ENCODE data around the gene PRDX6. TPM values are rescaled to one million over a fixed set of nuclear protein-coding genes. Genes with fewer than 3 reads are reported as not detected.
A peak's percentile ranks its signal among the peaks of the same experiment; 100 is the strongest.
"Not testable (repeated sequence)": the region's sequence is repeated elsewhere in the genome, so short reads cannot be mapped to it uniquely, and the experiment has no call there.

The PRDX6 gene
- total RNA-seq, 1 donor from 2014 or later = 146 TPM

DNA sequence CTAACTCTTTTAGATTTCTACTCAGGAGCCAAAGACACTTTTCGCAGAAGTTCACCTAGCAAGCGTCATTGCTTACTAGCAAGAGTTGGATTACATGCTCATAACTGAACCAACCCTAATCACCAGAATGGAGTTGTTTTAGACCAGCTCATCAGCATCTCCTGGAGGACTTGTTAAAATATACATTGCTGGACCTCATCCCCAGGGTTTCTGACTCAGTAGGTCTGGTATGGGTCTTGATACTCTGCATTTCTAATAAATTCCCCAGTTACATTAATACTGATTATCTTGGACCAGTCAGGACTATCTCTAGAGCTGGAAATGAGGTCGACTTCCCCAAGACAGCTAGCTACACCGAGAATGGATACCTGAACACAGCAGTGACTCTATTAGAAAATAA, 9.7 kb upstream of the PRDX6 start:
- no peak for DNase-seq (ENCODE audit: low spot score)

DNA sequence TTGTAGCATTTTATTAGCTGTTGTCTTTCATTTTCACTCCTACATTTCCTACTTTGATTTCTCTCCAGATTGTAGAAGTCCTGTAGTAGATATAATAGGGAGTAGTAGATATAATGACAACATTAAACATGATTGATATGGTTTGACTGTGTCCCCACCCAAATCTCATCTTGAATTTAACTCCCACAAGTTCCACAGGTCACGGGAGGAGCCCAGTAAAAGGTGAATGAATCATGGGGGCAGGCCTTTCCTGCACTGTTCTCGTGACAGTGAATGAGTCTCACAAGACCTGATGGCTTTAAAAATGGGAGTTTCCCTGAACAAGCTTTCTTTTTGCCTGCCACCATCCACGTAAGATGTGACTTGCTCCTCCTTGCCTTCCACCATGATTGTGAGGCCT, 7.5 kb upstream of the PRDX6 start:
- no peak for DNase-seq (ENCODE audit: low spot score)

DNA sequence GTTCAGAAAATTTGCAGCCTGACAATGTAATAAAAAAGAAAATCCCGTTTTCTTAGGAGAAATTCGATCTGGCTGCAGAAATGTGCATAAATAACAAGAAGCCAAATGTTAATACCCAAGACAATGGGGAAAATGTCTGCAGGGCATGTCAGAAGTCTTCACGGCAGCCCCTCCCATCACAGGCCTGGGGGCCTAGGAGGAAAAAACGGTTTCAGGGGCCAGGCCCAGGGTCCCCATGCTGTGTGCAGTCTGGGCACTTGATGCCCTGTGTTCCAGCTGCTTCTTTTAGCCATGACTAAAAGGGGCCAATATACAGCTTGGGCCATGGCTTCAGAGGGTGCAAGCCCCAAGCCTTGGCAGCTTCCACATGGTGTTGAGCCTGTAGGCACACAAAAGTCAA, 6.5 kb upstream of the PRDX6 start:
- no peak for DNase-seq (ENCODE audit: low spot score)

DNA sequence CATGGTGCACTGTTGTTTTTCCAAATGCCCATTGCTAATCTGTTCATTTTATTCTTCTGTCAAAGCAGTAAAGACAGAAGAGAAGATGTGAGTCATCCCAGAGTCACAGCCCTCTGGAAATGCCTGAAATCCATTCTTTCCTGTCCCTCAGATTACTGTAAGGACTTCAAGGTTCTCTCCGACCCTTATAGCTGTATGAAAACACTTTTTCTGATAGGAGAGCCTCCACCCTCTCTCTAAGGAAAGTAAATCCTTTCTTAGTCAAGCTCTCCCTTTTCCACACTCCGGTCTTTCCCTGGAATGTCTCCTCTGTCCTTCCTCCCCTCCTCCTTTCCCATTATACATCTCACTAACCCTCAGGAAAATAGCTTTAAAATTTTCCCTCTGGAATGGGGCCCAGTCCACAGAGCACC, 3.5 kb upstream of the PRDX6 start:
- no peak for DNase-seq (ENCODE audit: low spot score)

DNA sequence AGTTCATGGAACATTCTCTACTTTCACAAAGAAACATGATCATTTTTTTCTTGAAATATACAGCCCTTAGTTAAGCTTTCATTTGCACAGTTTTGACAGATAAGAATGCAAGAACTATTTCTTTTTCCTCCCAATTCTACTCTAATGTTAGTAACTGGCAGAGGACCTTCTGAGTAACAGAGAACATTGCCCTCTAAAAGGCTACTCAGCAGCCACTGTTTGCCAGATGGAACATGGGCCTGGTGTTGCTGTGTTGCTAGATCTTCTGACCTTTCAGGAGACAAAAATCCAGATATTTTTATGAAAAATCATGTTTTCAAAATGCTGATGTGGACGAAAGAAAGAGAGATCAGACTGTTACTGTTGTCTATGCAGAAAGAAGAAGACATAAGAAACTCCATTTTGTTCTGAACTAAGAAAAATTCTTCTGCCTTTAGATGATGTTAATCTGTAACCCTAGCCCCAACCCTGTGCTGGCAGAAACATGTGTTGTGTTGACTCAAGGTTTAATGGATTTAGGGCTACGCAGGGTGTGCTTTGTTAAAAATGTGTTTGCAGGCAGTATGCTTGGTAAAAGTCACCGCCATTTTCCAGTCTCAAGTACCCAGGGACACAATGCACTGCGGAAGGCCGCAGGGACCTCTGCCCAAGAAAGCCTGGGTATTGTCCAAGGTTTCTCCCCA, 2.9 kb upstream of the PRDX6 start:
- DNase-seq (ENCODE audit: low spot score) = no peak

DNA sequence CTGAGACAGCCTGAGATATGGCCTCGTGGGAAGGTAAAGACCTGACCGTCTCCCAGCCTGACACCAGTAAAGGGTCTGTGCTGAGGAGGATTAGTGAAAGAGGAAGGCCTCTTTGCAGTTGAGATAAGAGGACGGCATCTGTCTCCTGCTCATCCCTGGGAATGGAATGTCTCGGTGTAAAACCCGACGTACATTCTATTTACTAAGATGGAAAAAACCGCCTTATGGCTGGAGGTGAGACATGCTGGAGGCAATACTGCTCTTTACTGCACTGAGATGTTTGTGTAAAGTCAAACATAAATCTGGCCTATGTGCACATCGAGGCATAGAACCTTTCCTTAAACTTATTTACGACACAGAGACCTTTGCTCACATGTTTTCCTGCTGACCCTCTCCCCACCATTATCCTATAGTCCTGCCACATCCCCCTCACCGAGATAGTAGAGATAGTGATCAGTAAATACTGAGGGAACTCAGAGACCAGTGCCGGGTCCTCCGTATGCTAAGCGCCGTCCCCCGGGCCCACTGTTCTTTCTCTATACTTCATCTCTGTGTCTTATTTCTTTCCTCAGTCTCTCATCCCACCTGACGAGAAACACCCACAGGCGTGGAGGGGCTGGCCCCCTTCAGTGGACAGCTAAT, 2.2 kb upstream of the PRDX6 start:
- not testable (repeated sequence) for DNase-seq (ENCODE audit: low spot score)

DNA sequence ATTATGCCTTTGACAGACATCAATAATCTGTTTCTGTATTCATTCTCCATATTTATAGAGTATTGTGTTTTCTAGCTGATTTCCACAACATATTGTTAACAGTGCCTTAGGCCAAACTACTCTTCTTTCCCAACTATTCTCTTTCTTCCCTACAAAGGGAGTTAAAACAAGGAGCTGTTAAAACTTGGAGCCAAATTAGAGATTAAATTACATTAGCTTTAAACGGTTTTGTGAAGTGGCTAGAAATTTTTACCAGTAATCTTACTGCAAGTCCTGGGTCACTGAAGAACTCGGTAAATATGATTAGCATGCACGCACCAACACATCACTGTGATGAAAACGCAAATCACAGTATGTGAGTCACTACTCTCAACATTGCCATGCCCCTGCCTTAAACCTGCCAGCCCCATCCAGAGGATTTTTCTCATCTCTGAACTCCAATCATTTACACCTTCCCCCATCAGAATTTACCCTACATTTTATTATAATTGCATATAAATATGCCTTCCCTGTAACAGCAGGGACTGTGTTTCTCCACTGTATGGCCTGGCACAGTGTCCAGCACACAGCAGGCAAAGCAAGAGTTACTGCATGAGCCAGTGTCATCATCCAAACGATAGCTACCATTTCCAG, 1.5 kb upstream of the PRDX6 start:
- DNase-seq (ENCODE audit: low spot score) = no peak

DNA sequence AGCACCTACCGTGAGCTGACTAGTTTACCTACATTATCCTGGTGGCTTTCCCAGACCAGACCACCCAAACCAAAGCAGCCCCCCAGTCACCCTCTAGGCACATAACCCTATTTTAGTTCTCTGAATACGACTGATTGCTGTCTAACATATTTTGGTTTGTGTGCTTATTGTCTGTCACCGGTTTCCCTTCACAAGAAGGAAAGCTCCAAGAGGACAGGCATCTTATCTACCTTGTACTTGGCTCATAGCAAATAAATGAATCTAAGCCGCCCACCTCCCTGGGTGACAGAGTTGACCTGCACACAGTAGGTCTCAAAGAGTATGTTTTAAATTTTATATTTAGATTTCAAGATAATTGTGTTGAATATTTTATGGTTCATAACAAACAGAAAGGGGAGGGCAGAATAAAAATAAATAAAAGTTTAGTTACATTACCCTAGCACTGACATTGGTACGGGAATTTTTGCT, 904 bp upstream of the PRDX6 start:
- DNase-seq (ENCODE audit: low spot score) = no peak

DNA sequence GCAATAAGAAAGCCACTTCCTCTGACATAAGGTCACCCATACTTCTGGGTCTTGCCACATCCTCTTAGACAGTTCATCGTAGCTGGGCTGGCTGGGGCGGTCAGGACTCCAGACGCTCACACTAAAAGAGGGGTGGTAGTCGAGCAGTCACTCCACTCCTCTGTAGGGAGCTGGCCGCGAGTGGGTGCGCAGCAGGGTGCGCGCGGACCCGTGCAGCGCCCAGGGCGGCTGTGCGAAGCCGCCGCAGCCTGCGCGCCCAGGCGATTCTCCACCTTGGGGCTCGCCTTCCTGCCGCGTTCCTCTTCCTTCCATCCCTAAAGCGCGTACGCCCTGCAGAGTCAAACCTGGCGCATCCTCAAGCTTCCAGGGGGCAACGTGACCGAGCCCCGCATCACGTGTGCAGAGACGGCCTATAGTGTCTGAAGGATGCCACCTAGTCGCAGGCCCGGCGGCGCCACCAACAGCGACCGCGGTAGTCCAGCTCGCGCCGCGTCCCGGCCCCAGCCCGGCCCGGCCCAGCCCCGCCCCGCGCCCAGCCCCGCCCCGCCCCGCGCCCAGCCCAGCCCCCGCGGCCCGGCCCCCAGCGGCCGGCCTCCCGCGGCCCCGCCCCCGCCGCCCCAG, 360 bp upstream of the PRDX6 start:
- DNase-seq (ENCODE audit: low spot score) = peak; percentile 93

DNA sequence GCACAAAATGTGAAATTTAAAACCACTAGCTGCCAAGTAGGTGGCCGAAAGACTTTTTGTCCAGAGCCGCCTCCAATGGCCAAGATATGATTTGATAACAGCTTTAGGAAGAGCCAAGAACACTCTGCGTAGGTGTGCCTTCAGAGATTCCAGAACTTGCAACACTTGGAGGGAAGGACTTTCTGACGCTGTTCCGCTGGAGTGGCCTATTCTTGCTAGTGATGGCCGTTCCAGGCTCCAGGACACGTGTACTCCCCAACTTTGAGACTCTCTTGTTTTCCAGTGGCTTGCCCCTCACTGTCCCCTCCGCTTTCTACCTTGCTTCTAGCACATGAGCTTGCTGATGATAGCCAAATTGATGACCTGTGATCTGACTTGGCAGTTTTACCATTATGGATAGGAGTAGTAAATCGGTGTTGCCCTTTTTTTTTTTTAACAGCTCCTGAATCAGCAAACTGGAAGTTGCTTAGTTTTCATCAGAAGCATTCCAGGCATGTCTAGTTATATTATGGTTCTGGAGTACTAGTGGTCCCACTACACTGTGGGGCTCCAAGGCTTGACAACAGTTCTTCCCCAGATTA, 1.0 kb downstream of the PRDX6 start:
- peak; percentile 42 for DNase-seq (ENCODE audit: low spot score)

DNA sequence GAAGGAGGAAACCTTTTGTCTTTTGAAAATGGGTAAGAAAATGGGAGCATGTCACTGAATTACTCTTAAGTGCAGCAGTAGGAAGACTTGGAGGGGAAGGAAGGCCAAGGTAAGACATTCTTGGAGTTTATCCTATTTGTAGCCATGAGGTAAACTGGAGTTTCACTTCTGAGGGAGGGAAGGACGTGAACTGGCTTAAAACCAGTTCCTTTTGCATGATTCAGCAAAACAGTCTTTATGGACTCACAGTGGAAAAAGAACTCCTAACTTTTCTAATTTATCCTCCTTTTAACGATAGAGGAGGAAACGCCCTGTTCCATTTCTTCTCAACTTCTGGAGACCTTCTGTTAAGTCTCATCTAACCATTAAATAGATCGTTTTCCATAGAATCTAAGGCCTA, 2.5 kb downstream of the PRDX6 start:
- DNase-seq (ENCODE audit: low spot score) = no peak

DNA sequence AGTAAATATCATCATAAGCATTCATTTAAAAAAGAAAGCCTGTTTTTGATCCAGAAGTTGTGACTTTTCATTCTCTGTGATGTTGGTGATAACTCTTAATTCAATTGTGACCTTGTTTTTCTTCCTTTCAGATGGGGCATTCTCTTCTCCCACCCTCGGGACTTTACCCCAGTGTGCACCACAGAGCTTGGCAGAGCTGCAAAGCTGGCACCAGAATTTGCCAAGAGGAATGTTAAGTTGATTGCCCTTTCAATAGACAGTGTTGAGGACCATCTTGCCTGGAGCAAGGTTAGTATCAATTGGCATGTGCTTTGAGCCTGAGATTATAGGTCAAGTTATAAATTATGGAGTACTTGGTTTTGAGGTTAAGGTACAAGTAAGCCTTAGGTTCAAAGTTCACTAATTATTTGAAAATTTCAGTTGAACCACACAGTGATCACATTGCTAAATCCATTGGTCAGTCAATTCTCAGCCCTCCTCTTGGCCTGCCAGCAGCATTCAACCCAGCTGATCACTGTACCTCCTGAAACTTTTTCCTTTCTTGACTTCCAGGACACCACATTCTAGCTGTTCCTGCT, 4.1 kb downstream of the PRDX6 start:
- DNase-seq (ENCODE audit: low spot score) = no peak

DNA sequence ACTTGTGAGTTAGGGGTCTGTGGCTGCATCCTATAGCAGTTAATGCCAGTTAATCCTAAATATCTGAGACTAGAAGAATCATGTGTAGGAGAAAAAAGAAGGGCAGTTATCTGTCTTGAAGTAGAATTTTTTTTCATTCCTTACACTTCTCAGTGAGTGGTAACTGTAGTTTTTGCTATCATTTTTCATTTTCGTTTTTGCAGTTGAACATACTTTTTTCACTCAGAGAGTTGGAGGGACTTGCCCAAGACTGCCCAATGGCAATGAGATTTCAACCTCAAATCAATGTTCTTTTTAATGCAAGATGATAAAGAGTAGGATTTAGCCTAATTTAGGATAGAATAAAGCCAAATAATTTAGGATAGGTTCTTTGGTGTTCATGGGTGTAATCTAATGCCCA, 5.5 kb downstream of the PRDX6 start:
- no peak for DNase-seq (ENCODE audit: low spot score)

DNA sequence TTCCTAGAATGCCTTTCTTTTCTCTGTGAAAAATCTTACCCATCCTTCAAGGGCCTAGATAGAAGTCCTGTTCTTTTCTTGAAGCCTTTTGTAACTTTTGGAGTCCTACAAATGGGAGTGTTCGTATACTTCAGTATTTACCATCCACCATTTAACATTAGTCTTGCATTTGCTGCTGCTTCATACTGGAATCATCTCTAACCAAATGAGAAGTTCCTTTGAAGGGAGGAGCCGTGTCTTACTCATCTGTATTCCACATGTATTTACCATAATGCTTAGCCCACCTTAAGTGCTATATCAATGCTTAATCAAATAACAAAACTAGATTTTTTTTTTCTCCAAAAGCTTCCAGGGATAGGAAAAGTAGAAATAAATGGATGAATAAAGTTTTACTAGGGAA, 7.1 kb downstream of the PRDX6 start:
- DNase-seq (ENCODE audit: low spot score) = no peak

DNA sequence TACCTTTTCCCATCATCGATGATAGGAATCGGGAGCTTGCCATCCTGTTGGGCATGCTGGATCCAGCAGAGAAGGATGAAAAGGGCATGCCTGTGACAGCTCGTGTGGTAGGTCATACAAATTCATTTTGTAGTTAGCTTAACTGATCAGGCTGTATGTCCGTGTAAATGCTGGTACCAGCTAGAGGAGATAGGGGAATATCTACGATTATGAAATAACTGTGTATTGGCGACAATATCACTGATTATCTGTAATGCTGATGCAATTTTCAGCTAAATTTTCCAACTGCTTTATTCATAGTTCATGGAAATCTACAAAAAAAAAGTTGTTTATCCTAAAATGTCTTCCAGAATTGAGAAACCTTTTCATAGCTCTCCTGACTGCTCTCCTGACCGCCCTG, 8.3 kb downstream of the PRDX6 start:
- no peak for DNase-seq (ENCODE audit: low spot score)

DNA sequence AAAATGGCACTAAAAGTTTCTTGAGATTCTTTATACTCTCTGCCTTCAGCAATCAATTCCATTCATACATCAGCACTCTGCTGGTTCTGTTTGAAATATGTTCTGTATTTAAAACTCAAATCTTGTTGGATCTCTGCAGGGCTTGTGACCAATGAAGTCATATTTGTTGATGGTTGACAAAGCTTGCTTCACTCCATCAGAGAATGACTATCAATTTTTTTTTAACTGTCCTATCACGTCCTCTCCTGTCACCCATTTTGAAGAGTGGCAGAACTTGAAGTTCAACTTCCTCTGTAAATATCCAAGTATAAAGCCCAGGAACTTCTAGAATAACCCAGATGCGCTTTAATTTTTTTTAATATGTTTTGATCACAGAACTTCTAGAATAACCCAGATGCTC, 10.9 kb downstream of the PRDX6 start:
- no peak for DNase-seq (ENCODE audit: low spot score)

DNA sequence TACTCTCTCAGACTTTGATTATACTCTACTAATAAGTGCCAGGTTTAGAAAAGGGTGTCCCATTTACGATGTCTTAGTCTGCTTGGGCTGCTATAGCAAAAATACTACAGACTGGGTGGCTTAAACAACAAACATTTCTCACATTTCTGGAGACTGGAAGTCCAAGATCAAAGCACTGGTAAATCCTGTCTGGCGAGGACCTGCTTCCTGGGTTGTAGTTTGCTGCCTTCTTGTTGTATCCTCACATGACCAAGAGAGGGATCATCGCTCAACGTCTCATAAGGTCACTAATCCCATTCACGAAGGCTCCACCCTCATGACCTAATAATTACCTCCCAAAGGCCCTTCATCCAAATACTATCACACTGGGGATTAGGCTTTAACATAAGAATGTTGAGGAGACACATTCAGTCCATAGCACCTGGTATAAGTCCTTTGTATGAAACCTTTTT, 12.0 kb downstream of the PRDX6 start:
- no peak for DNase-seq (ENCODE audit: low spot score)

DNA sequence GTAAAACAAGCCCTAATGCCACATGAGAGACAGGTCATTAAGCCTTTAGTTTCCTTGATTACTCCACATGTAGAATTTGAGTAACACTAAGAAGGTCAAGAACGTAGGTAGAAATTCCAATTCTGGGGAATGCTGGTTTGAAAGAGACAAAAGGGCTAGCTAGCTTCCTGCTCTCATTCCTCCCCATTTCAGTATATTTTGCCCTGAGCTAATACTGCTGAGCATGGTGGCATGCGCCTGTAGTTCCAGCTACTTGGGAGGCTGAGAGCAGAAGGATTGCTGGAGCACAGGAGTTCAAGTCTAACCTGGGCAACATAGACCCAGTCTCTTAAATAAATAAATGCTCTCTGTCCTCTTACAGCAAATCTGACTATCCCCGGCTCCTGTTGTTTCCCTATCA, 12.8 kb downstream of the PRDX6 start:
- DNase-seq (ENCODE audit: low spot score) = no peak

DNA sequence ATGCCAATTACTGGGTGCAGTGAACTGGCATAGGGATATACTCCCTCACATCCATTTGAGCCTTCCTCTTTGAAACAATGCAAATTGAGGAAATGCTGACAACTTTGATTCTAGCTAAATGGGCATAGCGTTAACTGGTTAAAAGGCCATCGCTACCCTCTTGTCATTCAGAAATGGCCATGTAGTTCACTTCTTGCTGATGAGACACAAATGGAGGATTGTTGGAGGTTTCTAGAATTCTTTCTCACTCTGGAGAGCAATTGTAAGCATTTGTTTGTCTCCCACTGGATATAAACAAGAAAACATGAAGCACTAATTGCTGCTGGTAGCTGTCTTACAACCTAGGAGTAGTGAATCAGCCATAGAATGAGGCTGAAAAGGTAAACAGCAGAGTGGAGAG, 14.4 kb downstream of the PRDX6 start:
- no peak for DNase-seq (ENCODE audit: low spot score)

DNA sequence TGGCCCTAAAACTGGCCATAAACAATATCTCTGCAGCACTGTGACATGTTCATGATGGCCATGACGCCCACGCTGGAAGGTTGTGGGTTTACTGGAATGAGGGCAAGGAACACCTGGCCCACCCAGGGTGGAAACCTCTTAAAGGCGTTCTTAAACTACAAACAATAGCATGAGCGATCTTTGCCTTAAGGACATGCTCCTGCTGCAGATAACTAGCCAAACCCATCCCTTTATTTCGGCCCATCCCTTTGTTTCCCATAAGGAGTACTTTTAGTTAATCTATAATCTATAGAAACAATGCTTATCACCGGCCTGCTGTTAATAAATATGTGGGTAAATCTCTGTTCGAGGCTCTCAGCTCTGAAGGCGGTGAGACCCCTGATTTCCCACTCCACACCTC, 16.0 kb downstream of the PRDX6 start:
- not testable (repeated sequence) for DNase-seq (ENCODE audit: low spot score)

DNA sequence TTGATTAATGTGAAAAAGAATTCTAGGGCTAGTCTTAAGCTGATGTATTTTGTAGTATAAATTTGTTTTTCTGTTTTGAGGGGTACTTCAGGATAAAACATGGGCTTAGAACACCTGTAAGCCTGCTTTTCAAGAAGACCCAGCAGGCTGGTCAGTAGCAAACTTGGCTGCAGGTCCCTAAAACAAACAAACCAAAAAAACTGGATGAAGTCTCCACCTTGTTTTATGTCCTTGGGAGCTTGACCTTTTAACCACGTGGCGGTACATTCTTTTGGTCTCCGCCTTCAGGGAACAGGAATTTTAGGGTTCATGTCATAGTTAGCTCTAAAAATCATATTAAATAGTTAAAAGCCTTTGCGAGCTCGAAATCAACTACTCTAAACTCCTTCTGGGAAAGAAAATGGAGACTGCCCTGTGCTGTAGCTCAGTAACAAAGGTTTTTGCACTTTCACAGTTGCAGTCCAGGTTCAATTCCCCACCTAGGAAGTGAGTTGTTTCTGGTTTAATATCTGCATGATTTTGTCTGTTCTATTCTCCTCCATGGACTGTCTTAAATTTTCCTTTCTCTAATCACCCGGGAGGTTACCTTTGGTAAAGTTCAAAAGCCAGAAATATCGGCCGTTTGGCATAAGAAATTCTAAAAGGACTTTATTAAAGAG, 18.6 kb downstream of the PRDX6 start:
- no peak for DNase-seq (ENCODE audit: low spot score)

Data from mucosa of gallbladder (tissue), 1 donor.